SW480 (cell line): ENCODE measurements around the gene ARAP1.

Experiments
- DNase-seq: peaks from one replicate; pipeline ENCODE4 v3.0.0-alpha.2; 2016; ENCODE audit warnings: low spot score

The ARAP1 gene

GRCh38 chr11:72742513-72743320, 9.5 kb downstream of the ARAP1 start:
- DNase-seq = no peak

- no peak for DNase-seq
Measured at GRCh38 chr11:72741849-72742512, 10.2 kb downstream of the ARAP1 start.

- DNase-seq = no peak
Measured at GRCh38 chr11:72741429-72741833, 10.8 kb downstream of the ARAP1 start.

- DNase-seq = no peak
Measured at GRCh38 chr11:72740562-72741428, 11.4 kb downstream of the ARAP1 start.

- no peak for DNase-seq
Measured at GRCh38 chr11:72740060-72740424, 12.2 kb downstream of the ARAP1 start.

- no peak for DNase-seq
Measured at GRCh38 chr11:72739240-72740059, 12.8 kb downstream of the ARAP1 start.

- DNase-seq = no peak
Measured at GRCh38 chr11:72738199-72739141, 13.7 kb downstream of the ARAP1 start.

GRCh38 chr11:72737336-72737735, 14.9 kb downstream of the ARAP1 start:
- no peak for DNase-seq

GRCh38 chr11:72736452-72737069, 15.6 kb downstream of the ARAP1 start:
- DNase-seq = peak; percentile 55

- peak; percentile 56 for DNase-seq
Measured at GRCh38 chr11:72735495-72736027, 16.6 kb downstream of the ARAP1 start.

GRCh38 chr11:72732329-72732728, 19.9 kb downstream of the ARAP1 start:
- DNase-seq = no peak

- DNase-seq = no peak
Measured at GRCh38 chr11:72730737-72731136, 21.5 kb downstream of the ARAP1 start.

GRCh38 chr11:72730243-72730642, 22.0 kb downstream of the ARAP1 start:
- DNase-seq = no peak

GRCh38 chr11:72727521-72727920, 24.7 kb downstream of the ARAP1 start:
- DNase-seq = no peak

GRCh38 chr11:72726266-72727220, 25.7 kb downstream of the ARAP1 start:
- no peak for DNase-seq

- no peak for DNase-seq
Measured at GRCh38 chr11:72725724-72726028, 26.5 kb downstream of the ARAP1 start.

- peak; percentile 79 for DNase-seq
Measured at GRCh38 chr11:72724851-72725723, 27.1 kb downstream of the ARAP1 start.

- no peak for DNase-seq
Measured at GRCh38 chr11:72724021-72724551, 28.1 kb downstream of the ARAP1 start.
